GM18951 (cell line): ENCODE results near the gene RRP8.

Source experiments
- POLR2A ChIP-seq: IDR thresholded peaks from 4 replicates; pipeline ENCODE4 v1.6.1; 2011; ENCODE audit warnings: mild to moderate bottlenecking; ENCODE audit not compliant: insufficient read length, insufficient read depth; ENCODE audit errors: extremely low read depth
- in situ Hi-C: fragments of 300-500 bp; cut with MboI; formaldehyde crosslinking; loops from one replicate; pipeline ENCODE4 v1.12.0; 2022; ENCODE audit warnings: low sequenced_read_pairs, mixed read lengths, inconsistent platforms; ENCODE audit not compliant: unreplicated experiment

The RRP8 gene

GRCh38 chr11:6619004-6619745 is 15.8 kb upstream of the RRP8 start, which contains the start of gene TPP1:
Gene TPP1 (minus strand): TSS chr11:6619422. CDS start chr11:6619400, 22 bp downstream.
- in situ Hi-C loops: no loop called here
- peak; percentile 73 for TF ChIP-seq POLR2A

GRCh38 chr11:6618117-6619003 is 14.9 kb upstream of the RRP8 start:
- TF ChIP-seq POLR2A: no peak
- in situ Hi-C loops: no loop called here

GRCh38 chr11:6617315-6617781 is 13.9 kb upstream of the RRP8 start:
- no peak for TF ChIP-seq POLR2A
- in situ Hi-C loops: no loop called here

GRCh38 chr11:6616596-6617250 is 13.3 kb upstream of the RRP8 start:
- in situ Hi-C loops: no loop called here
- TF ChIP-seq POLR2A: no peak

- in situ Hi-C loops: no loop called here
- TF ChIP-seq POLR2A: no peak
These were observed 12.6 kb upstream of the RRP8 start for GRCh38 chr11:6615882-6616585.

GRCh38 chr11:6615046-6615445 is 11.6 kb upstream of the RRP8 start:
- no peak for TF ChIP-seq POLR2A
- in situ Hi-C loops: no loop called here

GRCh38 chr11:6614446-6614845 is 11.0 kb upstream of the RRP8 start:
- in situ Hi-C loops: no loop called here
- TF ChIP-seq POLR2A: no peak

- TF ChIP-seq POLR2A: no peak
These were observed 10.1 kb upstream of the RRP8 start for GRCh38 chr11:6613496-6613895.

GRCh38 chr11:6612213-6613041 is 9.0 kb upstream of the RRP8 start, which contains the start of gene TAF10:
Gene TAF10 (minus strand): TSS chr11:6612216. CDS start chr11:6612189, 27 bp downstream.
- in situ Hi-C loops: no loop called here
- TF ChIP-seq POLR2A: peak; percentile 91

More at GRCh38 chr11:6613496-6613895, 10.1 kb upstream of the RRP8 start:
- in situ Hi-C loops: no loop called here

- no peak for TF ChIP-seq POLR2A
- in situ Hi-C loops: no loop called here
These were observed 8.5 kb upstream of the RRP8 start for GRCh38 chr11:6611963-6612212.

GRCh38 chr11:6611092-6611962 is 7.9 kb upstream of the RRP8 start:
- no peak for TF ChIP-seq POLR2A
- in situ Hi-C loops: no loop called here

GRCh38 chr11:6610591-6610990 is 7.2 kb upstream of the RRP8 start:
- in situ Hi-C loops: no loop called here
- TF ChIP-seq POLR2A: no peak
